ENCODE results near the gene IFNL3.

- no peak for TF ChIP-seq POLR2A (IDR thresholded peaks at IDR 0.05)
- no peak for TF ChIP-seq CTCF (IDR thresholded peaks at IDR 0.05)
Measured at GRCh38 chr19:39199025-39199424, 45.8 kb downstream of the IFNL3 start.
